SIG-M5 treated with dmso at 0.1 percent for 504 hours (cell line): ENCODE measurements around the gene TIMM23.
"Not testable (repeated sequence)": the region's sequence is repeated elsewhere in the genome, so short reads cannot be mapped to it uniquely, and the experiment has no call there.

Experiments
- DNase-seq: peaks from one replicate; lab custom pipeline; 2025; ENCODE audit not compliant: unreplicated experiment; lab: John Stamatoyannopoulos, UW

The TIMM23 gene

GRCh38 chr10:45985590-45985989, 13.3 kb downstream of the TIMM23 start:
- not testable (repeated sequence) for DNase-seq

- DNase-seq: no peak
Observed at GRCh38 chr10:45997557-45997956, 25.3 kb downstream of the TIMM23 start.

- DNase-seq: no peak
Observed at GRCh38 chr10:45997994-45998763, 25.9 kb downstream of the TIMM23 start.

- DNase-seq: not testable (repeated sequence)
Observed at GRCh38 chr10:45999955-46000354, 27.7 kb downstream of the TIMM23 start.

GRCh38 chr10:46000538-46000937, 28.2 kb downstream of the TIMM23 start:
- no peak for DNase-seq

- no peak for DNase-seq
Observed at GRCh38 chr10:46001187-46001756, 29.0 kb downstream of the TIMM23 start.

- DNase-seq: not testable (repeated sequence)
Observed at GRCh38 chr10:46002189-46002687, 29.9 kb downstream of the TIMM23 start.

GRCh38 chr10:46002916-46003693, 30.8 kb downstream of the TIMM23 start:
- no peak for DNase-seq

- DNase-seq: no peak
Observed at GRCh38 chr10:46004963-46005362, 32.7 kb downstream of the TIMM23 start.

- DNase-seq: no peak
Observed at GRCh38 chr10:46005383-46005782, 33.1 kb downstream of the TIMM23 start.

GRCh38 chr10:46006219-46006618, 33.9 kb downstream of the TIMM23 start:
- no peak for DNase-seq

GRCh38 chr10:46012746-46013145, 40.5 kb downstream of the TIMM23 start:
- no peak for DNase-seq

GRCh38 chr10:46014206-46014605, 41.9 kb downstream of the TIMM23 start:
- DNase-seq: no peak

- no peak for DNase-seq
Observed at GRCh38 chr10:46014683-46015405, 42.6 kb downstream of the TIMM23 start.

GRCh38 chr10:46016190-46016589, 43.9 kb downstream of the TIMM23 start:
- no peak for DNase-seq

- DNase-seq: no peak
Observed at GRCh38 chr10:46016811-46017210, 44.5 kb downstream of the TIMM23 start.

- DNase-seq: no peak
Observed at GRCh38 chr10:46017733-46018132, 45.4 kb downstream of the TIMM23 start.

GRCh38 chr10:46018453-46019176, 46.3 kb downstream of the TIMM23 start:
- no peak for DNase-seq

- no peak for DNase-seq
Observed at GRCh38 chr10:46019177-46019528, 46.9 kb downstream of the TIMM23 start.

- DNase-seq: peak; percentile 83
Observed at GRCh38 chr10:46019569-46020343, 47.5 kb downstream of the TIMM23 start.
